CD4-positive, alpha-beta T cell treated with Interleukin-17A for 4 hours (primary cell): ENCODE measurements around the gene EXOC4.
"Not testable (repeated sequence)": the region's sequence is repeated elsewhere in the genome, so short reads cannot be mapped to it uniquely, and the experiment has no call there.

Experiments
- DNase-seq: peaks from one replicate; pipeline ENCODE4 v3.0.0-alpha.2; 2020; ENCODE audit warnings: mixed read lengths

The EXOC4 gene

DNA sequence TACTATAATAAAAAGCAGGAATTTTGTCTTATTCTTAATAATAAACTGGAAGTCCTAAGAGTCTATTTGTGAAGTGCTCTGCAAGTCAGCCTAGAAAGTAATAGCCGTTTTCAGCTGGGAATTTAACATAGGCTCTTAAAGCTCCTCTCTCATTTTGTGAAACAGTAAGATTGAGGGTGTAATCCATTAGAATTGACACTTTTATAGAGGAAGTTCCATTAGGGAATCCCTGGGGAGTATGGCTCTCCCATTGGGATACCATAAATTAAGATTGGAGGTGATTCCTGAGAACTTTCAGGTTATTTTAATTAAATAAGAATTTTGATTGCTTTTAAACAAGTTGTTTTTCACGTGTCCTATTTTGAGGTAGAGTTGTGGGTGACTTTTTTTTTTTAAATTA lies 68.0 kb downstream of the EXOC4 start:
- DNase-seq, result no peak

GRCh38 chr7:133321366-133321765 lies 68.5 kb downstream of the EXOC4 start:
- DNase-seq, result not testable (repeated sequence)

DNA sequence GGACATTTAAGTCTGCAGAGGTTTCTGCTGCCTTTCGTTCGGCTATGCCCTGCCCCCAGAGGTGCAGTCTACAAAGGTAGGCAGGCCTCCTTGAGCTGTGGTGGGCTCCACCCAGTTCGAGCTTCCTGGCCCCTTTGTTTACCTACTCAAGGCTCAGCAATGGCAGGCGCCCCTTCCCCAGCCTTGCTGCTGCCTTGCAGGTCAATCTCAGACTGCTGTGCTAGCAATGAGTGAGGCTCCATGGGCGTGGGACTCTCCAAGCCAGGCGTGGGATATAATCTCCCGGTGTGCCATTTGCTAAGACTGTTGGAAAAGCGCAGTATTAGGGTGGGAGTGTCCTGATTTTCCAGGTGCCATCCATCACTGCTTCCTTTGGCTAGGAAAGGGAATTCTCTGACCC lies 73.9 kb downstream of the EXOC4 start:
- DNase-seq, result not testable (repeated sequence)

DNA sequence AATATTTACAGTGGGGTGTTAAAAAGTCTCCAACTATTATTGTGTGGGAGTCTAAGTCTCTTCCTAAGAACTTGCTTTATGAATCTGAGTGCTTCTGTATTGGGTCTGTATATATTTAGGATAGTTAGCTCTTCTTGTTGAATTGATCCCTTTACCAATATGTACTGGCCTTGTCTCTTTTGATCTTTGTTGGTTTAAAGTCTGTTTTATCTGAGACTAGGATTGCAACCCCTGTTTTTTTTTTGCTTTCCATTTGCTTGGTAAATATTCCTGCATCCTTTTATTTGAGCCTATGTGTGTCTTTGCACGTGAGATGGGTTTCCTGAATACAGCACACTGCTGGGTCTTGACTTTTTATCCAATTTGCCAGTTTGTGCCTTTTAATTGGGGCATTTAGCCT lies 75.1 kb downstream of the EXOC4 start:
- DNase-seq, result not testable (repeated sequence)

DNA sequence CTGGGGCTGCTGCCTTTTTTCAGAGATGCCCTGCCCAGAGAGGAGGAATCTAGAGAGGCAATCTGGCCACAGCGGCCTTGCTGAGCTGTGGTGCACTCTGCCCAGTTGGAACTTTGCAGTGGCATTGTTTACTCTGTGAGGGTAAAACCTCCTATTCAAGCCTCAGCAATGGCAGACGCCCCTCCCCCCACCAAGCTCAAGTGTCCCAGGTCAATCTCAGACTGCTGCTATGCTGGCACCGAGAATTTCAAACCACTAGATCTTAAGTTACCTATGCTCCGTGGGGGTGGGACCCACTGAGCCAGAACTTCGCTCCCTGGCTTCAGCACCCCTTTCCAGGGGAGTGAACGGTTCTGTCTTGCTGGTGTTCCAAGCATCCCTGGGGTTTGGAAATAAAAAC lies 77.2 kb downstream of the EXOC4 start:
- DNase-seq, result no peak

GRCh38 chr7:133331861-133332260 lies 79.0 kb downstream of the EXOC4 start:
- no peak for DNase-seq

- DNase-seq, result no peak
These were observed 86.9 kb downstream of the EXOC4 start for GRCh38 chr7:133339772-133340171.

- DNase-seq, result no peak
These were observed 91.4 kb downstream of the EXOC4 start for GRCh38 chr7:133344275-133344674.

DNA sequence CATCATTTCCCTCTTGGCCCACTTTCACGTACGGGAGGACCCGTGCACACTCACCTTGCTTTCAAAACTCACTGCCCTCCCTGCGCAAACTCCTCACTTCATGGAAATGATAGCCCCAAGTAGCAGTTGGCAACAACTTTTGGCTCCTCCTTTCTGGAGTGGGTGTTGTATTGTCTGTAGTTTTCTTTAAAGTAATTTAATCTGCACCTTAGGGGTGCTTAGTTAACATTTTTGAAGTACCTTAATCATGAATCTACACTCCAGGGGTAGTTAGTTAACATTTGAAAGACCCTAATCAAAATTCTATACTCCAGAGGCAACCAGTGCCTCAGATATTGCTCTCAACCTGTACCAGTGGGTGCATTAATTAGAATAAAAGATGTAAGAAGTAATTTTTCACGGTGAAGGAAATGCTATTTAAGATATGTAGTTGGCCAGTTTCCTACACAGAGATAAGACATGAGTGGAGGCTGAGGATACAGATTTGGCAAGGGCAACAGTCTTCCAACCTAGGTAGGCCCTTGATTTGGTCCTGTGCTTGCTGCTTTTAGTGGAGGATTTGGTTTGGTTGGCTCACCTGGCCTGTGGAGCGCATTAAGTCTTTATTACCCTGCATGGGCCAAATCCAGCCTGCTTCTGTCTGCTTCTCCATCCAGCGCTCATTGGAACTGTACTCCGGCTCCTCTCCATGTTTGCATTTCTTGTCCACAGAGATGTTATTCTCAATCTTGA lies 93.0 kb downstream of the EXOC4 start:
- DNase-seq, result no peak

DNA sequence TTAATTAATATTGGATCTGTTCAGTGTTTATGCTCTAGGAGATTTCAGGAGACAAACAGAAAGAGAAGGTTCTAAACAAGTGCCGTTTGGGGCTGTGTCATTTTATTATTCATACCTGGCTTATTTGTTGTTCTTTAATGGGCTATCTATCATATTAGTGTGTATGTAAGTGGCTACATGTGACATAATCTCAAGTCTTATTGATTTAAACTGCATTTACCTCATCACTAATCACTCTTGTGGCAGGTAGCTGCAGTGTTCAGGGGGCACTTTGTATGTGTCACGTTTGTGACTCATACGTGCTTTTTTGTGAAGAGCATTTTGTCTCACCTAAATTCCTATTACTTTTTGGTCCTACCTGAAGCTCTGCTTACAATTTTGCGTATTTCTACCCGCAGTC lies 95.4 kb downstream of the EXOC4 start:
- DNase-seq, result no peak

DNA sequence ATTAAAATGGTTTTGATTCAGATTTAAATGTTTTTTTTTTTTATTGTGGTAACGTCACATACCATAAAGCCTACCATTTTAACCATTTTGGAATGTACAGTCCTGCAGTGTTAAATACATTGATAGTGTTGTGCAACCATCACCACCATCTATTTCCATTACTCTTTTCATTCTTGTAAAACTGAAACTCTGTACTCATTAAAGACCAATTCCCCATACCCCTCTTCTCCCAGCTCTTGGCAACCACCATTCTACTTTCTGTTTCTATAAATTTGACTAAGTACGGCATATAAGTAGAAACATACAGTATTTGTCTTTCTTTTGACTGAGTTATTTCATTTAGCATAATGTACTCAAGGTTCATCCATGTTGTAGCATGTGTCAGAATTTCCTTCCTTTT lies 96.2 kb downstream of the EXOC4 start:
- no peak for DNase-seq

DNA sequence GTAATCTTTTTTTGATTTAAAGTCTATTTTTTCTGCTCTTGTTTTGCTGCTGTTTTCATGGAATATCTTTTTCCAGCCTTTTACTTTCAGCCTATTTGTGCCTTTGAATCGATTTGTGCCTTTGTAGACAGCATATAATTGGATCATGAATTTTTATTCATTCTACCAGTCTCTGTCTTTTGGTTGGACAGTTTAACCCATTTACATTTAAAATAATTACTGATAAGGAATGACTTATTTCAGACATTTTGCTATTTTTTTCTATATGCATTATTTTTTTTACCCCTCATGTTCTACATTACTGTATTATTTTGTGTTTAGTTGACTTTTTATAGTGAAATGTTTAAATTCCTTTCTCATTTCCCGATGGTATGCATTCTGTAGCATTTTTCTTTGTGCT lies 99.6 kb downstream of the EXOC4 start:
- DNase-seq, result no peak

DNA sequence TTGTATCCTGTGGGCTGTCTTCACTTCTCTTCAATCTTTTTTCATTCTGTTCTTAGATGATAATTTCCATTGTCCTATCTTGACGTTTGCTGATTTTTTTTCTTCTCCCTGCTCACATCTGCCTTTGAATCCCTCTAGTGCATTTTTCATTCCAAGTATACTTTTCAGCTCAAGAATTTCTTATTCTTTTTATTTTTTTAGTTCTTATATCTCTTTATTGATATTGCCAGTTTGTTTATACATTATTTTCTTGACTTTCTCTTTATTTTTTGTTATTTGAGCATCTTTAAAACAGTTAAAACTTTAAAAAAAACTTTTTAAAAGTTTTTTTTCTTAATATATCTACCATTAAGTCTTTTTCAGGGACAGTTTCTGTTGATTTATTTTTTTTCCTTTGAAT lies 100.9 kb downstream of the EXOC4 start:
- no peak for DNase-seq

DNA sequence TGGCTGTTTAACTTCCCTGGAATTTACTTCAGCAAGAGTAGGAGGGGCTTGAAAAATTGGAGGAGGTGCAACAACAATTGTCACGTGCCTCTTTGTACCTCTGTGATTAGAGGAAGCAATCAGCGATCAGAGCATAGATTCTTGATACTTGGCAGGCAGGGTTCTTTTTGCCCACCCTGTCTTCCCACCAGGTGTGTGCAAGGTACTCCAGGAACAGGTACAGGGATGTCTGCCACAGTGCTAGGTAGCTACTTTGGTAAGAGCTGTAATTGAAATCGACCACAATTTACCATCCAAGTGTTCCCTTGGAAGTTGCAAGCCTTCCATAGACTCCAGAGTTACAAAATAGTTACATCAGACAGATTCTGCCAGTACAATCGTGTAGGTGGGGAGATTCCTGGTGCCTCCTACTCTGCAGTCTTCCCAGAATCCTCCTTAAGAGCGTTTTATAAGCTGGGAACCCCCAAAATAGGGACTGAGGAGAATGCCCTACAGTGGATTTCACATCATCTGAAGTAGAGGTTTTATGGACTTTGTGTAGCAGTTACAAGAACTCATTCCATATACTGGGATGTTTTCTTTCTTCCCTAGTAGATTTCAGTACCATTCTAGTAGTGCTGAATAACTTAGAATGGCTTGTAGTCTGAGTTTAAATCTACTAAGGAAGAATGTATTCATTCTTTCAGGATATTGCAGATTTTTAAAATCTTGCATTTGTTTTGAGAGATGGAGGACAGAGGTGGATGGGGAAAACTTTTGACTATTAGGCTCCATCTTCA lies 101.9 kb downstream of the EXOC4 start:
- no peak for DNase-seq

- DNase-seq, result no peak
These were observed 102.4 kb downstream of the EXOC4 start for GRCh38 chr7:133355325-133355708.

- no peak for DNase-seq
These were observed 102.9 kb downstream of the EXOC4 start for GRCh38 chr7:133355822-133356221.

DNA sequence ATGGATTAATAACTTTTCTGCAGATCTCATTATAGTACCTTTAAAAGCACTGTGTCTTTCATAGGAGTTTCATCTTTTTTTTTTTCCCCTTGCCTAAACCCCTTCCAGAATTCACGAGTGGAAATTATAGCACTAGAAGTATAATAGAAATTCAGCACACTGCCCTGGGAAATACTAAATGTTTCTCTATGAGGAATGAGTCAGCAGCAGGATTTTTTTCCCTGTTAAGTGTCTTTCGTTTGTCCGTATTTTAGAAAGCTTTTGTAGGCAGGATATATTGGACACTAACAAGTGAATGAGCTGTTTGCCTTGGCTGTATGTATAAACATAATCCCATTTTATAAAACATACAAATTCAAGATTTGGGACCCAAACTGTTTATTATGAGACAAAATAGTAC lies 105.8 kb downstream of the EXOC4 start:
- DNase-seq, result no peak

GRCh38 chr7:133359449-133359848 lies 106.6 kb downstream of the EXOC4 start:
- no peak for DNase-seq

DNA sequence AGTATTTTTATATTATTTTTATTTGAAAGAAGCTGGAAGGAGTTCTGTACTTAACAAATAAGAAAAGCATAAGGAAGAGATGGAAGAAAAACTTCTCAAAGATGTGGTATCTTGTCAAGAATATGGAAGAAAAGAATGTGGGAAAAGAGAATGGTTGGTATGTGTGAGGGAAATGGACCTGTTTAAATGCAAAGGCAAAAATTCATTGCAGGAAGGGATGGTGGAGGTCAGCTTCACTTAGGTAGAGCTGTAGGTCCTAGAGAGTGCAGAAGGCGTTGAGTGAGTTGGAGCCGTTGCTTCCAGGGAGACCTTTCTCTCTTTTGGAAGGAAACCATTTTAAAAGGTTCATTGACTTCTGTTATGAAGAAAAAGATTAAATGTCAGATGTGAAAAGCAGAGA lies 107.3 kb downstream of the EXOC4 start:
- no peak for DNase-seq

DNA sequence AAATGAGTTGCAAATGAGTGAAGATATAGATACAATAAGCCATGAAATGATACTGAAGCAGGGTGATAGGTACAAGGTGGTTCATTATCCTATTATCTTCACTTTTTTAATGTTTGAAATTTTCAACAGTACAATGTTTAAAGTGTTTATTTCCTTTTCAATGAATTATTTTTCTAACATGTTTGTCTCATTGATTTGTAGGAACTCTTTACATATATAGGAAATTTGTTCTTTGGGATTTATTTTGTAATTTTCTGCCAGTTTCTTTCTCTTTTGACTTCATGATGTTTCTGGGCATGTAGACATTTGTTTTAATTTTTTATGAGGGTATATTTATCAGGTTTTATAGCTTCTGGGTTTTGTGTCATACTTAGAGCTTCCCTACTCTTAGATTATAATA lies 108.9 kb downstream of the EXOC4 start:
- DNase-seq, result no peak

- no peak for DNase-seq
These were observed 112.2 kb downstream of the EXOC4 start for GRCh38 chr7:133364959-133365690.

GRCh38 chr7:133365917-133366316 lies 113.0 kb downstream of the EXOC4 start:
- DNase-seq, result no peak

DNA sequence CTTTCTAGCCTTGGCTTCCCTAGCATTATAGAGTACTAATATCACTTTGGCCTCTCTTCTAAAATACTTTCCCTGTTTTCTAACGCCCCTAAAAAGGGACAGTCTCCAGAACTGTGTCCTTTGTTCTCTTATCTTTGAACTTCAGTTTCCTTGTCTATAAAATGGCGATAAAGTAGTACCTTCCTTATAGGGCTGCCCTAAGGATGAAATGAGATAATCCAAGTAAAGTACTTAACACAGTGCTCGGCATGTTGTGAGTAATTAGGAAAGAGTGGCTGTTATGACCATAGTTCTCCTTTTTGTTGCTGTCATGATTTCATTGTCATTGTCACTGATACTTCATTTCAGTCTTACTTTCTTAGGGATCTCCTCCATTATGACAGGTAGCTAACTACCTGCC lies 114.7 kb downstream of the EXOC4 start:
- DNase-seq, result no peak

DNA sequence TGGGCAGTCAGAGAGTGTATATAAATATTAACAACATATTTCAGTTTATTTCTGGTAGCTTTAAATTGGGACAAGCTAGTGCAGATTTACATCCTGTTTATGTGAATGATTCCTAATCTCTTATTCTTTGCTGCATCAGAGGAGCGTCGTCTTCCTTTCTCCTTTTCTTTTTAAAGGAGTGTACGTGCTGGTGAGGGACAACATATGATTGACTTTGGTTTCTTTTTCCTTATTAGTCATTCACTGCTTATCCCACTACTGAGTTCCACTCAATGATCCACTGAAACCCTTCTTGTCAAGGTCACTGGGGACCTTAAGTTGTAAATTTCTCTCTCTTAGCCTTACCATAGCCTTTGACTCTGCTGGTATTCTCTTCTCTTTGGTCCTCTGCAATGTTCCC lies 116.3 kb downstream of the EXOC4 start:
- DNase-seq, result no peak
